ENCODE measurements around the gene SCAF8.
"Not testable (repeated sequence)": the region's sequence is repeated elsewhere in the genome, so short reads cannot be mapped to it uniquely, and the experiment has no call there.

SCAF8 gene

GRCh38 chr6:154737424-154737823 lies 4.2 kb downstream of the SCAF8 start:
- no peak for DNase-seq

DNA sequence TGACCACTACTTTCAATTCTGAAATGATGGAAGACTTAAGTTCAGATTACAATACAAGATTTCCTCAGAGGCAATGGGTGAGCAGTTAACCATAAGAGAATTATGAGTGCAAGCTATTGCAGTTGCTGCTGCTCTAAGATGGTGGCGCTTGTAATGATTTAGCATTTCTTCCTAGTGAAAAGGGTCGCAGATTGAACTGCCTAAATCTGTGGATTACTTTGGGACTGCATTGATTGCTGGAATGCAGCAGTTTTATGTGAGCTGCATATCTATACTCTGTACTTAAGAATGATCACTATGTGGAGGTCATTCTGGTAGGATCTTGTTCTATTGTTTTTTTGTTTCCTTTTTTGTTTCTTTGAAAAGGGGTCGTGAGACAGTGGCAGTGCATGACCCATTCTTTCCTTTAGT lies 5.3 kb downstream of the SCAF8 start:
- DNase-seq = no peak

- no peak for DNase-seq
These were observed 7.4 kb downstream of the SCAF8 start for GRCh38 chr6:154740658-154741057.

DNA sequence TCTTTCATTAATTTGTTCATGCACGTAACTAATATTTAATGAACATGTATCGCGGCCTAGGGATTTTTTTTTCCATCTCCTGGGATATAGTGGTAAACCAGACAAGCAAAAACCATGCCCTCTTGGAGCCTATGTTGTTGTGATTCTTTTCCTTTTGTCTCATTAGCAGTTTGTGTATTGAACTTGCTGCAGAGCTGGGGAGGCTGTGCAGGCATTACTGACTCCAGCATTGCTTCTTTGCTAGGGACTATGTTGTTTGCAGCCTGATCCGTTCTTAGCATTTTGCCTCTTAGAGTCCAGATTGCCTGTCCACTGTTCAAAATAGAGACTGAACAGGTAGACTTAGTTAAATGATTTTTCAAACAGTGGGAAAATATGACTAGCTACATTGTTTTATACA lies 9.7 kb downstream of the SCAF8 start:
- no peak for DNase-seq

DNA sequence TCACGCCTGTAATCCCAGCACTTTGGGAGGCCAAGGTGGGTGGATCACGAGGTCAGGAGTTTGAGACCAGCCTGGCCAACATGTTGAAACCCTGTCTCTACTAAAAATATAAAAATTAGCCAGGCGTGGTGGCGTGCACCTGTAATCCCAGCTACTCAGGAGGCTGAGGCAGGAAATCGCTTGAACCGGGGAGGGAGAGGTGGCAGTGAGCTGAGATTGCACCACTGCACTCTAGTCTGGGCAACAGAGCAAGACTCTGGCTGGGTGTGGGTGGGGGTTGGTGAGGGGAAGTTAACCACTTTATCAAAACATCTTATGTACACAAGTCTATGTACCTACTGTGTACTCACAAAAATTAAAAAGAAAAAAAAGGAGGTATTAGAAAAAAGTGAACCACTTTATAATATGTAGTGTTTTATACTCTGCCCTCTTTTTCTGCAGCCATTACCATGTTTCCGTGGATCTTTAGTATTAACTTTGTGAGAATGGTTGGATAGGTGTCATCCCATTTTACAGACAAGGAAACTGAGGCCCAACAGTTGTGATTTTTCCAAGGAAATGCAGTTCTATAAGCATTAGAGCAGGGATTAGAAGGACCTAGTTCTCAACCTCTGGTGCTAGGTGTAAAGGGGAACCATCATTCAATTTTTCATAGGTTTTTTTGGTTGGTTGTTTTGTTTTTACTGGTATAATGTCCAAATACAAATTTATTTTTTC lies 11.0 kb downstream of the SCAF8 start:
- not testable (repeated sequence) for DNase-seq

- DNase-seq = no peak
These were observed 12.0 kb downstream of the SCAF8 start for GRCh38 chr6:154745243-154745642.

DNA sequence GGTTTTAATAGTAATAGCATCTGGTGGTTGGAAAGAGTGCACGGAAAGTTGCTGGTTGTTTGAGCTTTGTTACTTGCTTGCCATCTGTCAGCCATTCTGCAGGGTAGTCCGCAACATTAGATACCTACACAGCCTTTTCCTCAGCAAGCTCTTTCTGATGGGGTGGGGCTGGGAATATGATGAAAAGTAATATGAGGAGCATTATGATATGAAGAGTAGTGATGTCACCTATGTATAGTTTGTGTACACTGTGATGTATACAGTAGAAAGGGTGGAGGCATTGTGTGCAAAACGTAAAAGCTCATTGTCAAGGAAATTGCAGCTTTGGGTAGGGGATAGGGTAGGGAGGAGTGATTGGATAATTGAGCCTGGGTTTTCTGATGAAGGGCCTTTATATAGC lies 16.1 kb downstream of the SCAF8 start:
- DNase-seq = no peak

DNA sequence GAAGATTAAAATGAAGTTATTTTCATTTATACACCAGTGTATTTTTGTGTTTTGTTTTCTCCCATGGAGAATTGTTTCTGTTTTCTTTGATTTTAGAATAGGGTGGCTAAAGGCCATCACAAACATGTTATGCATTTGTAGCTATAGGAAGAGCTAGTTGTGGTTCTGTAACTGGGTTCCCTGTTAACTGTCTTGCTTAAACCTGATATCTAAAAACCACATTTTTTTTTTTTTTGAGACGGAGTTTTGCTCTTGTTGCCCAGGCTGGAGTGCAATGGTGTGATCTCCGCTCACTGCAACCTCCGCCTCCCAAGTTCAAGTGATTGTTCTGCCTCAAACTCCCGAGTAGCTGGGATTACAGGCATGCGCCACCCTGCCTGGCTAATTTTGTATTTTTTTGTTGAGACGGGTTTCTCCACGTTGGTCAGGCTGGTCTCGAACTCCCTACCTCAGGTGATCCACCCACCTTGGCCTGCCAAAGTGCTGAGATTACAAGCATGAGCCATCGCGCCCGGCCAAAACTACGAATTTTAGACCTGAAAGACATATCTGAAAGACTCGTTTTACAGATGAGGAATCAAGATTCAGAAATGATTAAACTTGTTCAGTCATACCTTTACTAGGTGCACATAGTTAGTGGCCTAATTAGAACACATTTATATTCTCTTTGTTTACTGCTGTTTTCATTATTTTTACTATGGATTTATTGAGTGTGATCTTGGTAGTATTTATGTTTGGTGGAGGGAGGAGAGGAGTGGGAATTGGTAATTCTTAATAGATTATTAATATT lies 18.0 kb downstream of the SCAF8 start:
- no peak for DNase-seq

GRCh38 chr6:154752022-154752421 lies 18.8 kb downstream of the SCAF8 start:
- DNase-seq = no peak

DNA sequence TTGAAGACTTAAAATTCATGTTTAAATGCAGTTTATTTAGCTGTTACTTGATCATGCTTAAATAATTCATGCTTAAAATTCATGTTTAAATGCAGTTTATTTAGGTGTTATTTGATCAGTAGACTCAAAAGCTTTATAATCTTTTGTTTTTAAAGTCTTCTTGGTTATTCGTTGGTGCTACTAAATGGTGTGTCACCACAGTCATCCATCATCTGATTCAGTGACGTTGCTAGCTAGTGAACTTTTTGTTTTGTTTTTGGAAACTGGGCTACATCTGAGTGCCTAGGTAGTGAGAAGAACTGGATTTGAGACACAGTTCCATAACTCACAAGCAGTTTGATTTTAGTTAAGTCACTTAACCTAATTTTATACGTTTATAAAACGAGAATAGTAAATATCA lies 20.9 kb downstream of the SCAF8 start:
- no peak for DNase-seq

DNA sequence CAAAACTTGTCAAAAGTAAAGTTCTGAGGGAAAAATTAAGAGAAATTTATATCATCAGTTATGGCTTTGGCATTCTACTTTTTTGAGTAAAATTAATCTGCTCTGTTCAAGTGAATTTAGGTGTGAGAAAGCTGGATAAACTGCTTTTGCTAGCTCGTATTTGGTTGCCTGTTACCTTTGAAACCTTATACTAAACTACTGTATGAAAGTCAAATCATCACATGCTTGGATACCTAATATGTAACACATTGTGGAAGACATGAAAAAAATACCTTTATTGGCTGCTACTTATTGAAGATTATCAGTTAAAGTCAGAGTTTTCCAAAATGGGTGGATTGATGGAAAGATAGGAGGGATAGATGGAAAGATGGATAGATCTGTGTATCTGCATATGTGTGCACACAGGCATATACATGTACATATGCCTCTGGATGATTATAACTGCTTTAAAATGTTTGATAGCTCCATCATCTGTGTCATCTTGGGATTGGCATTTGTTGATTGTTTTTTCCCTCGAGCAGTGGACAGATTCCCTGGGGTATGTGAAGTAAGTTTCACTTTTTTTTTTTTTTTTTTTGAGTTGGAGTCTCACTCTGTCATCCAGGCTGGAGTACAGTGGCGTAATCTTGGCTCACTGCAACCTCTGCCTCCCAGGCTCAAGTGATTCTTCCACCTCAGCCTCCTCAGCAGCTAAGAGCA lies 24.3 kb downstream of the SCAF8 start:
- DNase-seq = no peak

DNA sequence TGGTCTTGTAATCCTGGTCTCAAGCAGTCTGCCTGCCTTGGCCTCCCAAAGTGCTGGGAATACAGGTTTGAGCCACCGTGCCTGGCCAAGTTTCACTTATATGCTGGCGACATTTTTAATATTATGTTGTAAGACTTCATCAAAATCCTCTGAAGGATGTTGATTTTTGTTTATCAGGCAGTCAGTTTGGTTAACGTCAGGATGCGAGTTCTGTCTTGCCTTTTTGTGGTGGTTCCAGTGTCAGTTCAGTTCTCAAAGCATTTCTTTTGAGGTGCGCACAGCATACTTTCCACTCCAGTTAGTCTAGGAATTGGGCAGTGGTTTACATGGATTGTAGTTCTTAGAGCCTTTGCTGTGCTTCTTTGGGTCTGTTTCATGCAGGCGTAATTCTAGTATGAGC lies 24.9 kb downstream of the SCAF8 start:
- DNase-seq = no peak

- DNase-seq = no peak
These were observed 30.4 kb downstream of the SCAF8 start for GRCh38 chr6:154763650-154764049.

DNA sequence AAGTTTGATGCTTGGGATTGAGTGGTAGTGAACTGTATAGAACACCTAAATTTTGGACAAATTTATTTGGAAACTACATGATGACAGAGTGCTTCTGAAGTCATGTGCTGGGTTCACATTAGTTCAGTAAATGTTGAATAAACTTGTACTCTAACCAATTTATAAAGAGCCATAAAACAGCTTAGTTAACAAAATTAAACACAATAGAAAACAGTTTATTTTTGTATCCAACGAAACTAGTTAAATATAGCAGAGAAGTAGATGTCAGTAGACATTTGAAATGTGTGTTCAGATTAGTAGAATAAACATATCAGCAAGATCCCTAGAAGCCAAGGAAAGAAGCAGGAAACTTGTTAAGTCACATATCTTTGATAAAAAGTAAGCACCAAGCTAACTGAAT lies 32.1 kb downstream of the SCAF8 start:
- DNase-seq = no peak

- no peak for DNase-seq
These were observed 33.1 kb downstream of the SCAF8 start for GRCh38 chr6:154766288-154766687.

- DNase-seq = no peak
These were observed 33.9 kb downstream of the SCAF8 start for GRCh38 chr6:154767003-154767723.

GRCh38 chr6:154768280-154768679 lies 35.1 kb downstream of the SCAF8 start:
- DNase-seq = no peak

DNA sequence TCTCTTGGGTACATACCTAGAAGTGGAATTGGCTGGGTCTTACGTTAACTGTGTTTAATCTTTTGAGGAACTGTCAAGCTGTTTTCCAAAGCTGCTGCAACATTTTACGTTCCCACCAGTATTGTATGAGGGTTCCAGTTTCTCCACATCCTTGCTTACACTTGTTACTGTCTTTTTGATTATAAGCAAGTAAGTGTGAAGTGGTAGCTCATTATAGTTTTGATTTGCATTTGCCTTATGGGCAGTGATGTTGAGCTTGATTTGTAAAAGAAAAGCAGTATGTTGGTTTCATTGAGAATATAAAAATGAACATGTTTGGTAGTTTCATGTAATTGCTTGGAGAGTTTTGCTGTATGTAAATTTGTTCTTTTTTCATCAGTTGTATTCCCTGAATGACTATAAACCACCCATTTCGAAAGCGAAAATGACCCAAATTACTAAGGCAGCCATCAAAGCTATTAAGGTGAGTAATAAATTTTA lies 40.4 kb downstream of the SCAF8 start:
- DNase-seq = no peak

DNA sequence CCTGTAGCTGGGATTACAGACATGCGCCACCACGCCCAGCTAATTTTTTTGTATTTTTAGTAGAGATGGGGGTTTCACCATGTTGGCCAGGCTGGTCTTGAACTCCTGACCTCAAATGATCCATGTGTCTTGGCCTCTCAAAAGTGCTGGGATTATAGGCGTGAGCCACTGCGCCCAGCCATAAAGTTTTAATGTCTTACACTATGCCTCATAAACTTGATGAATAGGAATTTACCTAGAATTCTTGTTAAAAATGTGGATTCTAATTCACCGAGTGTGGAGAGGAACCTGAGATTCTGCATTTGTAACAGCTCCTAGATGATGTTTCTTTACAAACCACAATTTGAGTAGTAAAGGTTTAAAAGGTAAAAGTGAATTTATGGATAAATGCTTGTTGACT lies 45.9 kb downstream of the SCAF8 start:
- DNase-seq = not testable (repeated sequence)

DNA sequence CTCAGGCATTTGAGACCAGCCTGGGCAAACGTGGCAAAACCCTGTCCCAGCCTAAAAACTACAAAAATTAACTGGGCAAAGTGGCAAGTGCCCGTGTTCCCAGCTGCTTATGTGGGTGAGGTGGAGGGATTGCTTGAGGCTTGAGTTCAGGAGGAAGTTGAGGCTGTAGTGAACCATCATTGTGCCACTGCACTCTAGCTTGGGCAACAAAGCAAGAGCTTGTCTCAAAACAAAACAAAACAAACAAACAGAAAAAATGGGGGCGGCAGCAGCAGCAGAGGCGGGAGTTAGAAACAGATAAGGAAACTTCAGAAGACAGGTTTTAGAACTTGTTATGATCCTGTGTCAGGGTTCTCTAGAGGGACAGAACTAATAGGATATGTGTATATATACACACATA lies 49.0 kb downstream of the SCAF8 start:
- DNase-seq = no peak

GRCh38 chr6:154783229-154783628 lies 50.0 kb downstream of the SCAF8 start:
- DNase-seq = no peak

DNA sequence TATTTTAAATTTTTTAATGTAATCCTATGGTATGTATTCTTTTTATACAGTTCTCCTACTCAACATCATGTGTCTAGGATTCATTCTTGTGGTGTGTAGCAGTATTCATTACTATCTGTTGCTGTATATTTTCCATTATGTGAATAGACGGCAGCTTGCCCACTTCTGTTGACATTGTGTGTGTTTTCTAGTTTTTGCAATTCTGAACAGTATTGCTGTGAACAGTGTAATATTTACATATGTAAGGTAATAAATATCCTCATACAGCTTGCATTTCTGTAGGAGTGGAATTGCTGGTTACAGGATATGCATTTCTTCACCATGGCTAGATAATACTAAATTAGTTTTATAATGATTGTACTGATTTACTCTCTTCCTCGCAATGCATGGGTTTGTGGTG lies 51.9 kb downstream of the SCAF8 start:
- DNase-seq = no peak
